ENCODE data around the gene NRG2.

The NRG2 gene

DNA sequence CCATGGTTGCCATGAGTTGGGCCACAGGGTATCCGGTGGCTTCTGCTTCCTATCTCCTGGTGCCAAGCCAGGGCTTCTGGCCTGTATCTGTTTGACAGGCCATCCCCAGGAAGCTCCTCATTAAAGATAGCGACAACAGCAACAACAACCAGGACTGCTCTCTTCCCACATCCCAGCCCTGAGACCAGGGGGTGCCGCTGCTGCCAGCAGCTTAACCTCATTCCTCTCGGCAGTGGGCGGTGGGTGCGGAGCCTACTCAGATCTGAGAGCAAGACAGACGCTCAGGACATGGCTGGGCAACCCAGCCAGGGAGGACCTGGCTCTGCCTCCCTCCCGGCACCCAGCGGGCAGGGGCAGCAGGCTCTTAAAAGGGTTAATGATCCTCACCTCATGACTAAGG is 149.2 kb downstream of the NRG2 start:
- TF ChIP-seq, protein P1, sequence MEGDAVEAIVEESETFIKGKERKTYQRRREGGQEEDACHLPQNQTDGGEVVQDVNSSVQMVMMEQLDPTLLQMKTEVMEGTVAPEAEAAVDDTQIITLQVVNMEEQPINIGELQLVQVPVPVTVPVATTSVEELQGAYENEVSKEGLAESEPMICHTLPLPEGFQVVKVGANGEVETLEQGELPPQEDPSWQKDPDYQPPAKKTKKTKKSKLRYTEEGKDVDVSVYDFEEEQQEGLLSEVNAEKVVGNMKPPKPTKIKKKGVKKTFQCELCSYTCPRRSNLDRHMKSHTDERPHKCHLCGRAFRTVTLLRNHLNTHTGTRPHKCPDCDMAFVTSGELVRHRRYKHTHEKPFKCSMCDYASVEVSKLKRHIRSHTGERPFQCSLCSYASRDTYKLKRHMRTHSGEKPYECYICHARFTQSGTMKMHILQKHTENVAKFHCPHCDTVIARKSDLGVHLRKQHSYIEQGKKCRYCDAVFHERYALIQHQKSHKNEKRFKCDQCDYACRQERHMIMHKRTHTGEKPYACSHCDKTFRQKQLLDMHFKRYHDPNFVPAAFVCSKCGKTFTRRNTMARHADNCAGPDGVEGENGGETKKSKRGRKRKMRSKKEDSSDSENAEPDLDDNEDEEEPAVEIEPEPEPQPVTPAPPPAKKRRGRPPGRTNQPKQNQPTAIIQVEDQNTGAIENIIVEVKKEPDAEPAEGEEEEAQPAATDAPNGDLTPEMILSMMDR (conservative IDR thresholded peaks at IDR 0.05; ENCODE audit: control insufficient read depth, insufficient read depth, low read depth, low read length), result no peak

DNA sequence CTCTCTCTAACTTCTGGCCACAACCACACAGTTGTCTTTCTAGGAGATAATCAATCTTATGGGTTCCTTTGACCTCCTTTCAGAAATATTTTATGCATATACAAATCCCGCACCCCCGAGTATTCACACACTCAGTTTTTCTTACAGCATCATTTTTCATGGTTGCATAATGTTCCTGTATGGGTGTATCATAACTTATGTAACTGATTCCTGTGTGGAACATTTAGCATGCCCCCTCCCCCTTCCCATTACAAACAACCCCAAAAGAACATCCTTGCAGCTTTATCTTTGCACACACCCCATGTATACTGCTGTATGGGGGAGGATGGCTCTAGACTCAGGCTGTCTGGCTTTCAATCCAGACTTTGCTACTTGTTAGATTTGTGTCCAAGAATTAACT is 153.7 kb downstream of the NRG2 start:
- DNase-seq (ENCODE audit: low read depth), result no peak
- H3K4me3 ChIP-seq (ENCODE audit: control insufficient read depth, low read depth, low read length), result no peak overlapping the region
- TF ChIP-seq, protein P1 (conservative IDR thresholded peaks at IDR 0.05; ENCODE audit: control insufficient read depth, insufficient read depth, low read depth, low read length), result no peak

More for the DNA sequence above, 149.2 kb downstream of the NRG2 start:
- no peak for DNase-seq (ENCODE audit: low read depth)
- no peak overlapping the region for H3K4me3 ChIP-seq (ENCODE audit: control insufficient read depth, low read depth, low read length)

DNA sequence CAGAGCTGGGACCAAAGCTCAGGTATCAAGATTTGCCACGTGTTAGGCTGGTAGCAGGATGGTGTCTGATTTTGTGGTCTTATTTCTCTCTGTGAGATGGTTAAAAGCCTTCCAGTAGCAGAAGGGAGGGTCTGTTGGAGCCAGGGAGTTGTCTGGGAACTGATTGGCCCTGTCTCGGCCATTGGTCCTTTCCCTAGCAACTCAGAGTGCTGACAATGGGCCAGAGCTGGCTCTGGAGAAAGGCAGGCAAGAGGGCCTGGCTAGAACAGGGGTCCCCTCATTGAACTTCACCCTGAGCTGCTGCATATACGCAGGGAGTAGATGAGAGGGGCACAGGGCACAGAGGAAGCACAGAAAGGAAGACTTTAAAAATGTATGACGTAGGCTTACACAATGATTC is 154.7 kb downstream of the NRG2 start:
- no peak overlapping the region for H3K4me3 ChIP-seq (ENCODE audit: control insufficient read depth, low read depth, low read length)
- no peak for DNase-seq (ENCODE audit: low read depth)
- TF ChIP-seq, protein P1 (conservative IDR thresholded peaks at IDR 0.05; ENCODE audit: control insufficient read depth, insufficient read depth, low read depth, low read length), result no peak

DNA sequence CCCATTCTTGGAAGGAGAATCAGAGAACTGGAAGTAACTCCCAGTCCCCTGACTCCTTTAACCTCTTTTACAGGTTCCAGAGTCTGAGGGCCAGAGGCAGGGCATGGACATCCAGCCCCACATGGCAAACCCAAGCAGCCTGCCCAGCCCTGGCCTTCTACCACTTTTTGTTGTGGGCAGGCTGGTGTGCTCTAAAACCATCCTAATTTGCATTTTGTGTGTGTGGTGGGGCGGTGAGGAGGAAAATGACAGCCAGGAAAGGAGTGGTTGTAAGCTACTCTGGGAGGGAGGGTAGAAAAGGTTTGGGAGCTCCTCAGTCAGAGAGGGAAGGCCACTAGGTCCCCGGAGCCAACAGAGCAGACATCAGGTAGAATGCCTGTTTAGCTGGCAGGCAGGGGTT is 156.9 kb downstream of the NRG2 start:
- no peak for DNase-seq (ENCODE audit: low read depth)
- TF ChIP-seq, protein P1 (conservative IDR thresholded peaks at IDR 0.05; ENCODE audit: control insufficient read depth, insufficient read depth, low read depth, low read length), result no peak
- no peak overlapping the region for H3K4me3 ChIP-seq (ENCODE audit: control insufficient read depth, low read depth, low read length)

DNA sequence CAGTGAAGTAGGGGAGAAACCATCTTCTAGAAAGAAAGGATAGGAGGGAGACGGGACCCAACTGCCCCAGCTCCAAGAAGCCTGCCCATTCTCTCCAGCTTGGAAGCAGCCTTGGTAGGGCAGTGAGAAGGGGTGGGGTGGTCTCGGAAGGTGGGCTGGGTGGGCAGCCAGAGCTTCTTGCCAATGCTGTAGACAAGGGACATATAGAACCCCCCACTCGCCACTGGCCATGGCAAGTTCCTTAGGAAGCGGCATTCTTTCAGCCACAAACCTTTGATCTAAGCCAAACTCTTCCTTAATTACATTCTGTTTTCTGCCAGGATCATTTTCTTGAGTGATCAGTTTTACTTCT is 157.3 kb downstream of the NRG2 start:
- TF ChIP-seq, protein P1 (conservative IDR thresholded peaks at IDR 0.05; ENCODE audit: control insufficient read depth, insufficient read depth, low read depth, low read length), result no peak
- DNase-seq (ENCODE audit: low read depth), result no peak
- H3K4me3 ChIP-seq (ENCODE audit: control insufficient read depth, low read depth, low read length), result no peak overlapping the region

DNA sequence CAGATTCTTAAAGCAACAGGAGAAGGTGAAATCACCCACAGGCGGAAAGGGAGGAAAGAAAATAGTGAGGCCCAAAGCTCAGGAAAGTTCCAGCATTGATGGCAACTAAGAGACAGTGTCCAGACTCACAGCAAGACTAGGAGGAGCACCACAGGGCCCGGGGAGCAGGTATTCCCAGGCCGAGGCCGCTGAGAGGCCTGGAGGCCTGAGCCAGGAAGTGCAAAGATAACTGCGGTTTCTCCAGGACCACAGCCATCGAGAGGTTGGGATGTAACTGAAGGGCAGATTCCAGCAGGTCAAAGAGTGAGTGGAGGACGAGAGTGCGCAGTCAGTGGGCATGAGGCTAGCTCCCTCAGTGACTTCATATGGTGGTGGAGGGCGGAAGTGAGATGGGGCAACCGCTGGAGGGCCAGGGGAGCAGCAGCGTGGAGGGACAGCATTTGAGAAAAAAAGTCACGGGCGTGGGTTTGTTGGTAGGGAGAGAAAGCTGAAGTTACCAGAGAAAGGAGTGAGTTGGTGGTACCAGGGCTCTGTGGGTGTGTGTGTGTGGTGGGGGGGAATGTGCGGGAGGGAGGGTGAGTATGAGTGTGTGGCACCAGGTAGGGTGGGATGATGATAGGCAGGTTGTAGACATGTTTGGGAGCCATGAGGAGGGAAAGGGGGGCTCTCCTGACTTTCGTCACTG is 157.8 kb downstream of the NRG2 start:
- TF ChIP-seq, protein P1 (conservative IDR thresholded peaks at IDR 0.05; ENCODE audit: control insufficient read depth, insufficient read depth, low read depth, low read length), result no peak
- no peak for DNase-seq (ENCODE audit: low read depth)

DNA sequence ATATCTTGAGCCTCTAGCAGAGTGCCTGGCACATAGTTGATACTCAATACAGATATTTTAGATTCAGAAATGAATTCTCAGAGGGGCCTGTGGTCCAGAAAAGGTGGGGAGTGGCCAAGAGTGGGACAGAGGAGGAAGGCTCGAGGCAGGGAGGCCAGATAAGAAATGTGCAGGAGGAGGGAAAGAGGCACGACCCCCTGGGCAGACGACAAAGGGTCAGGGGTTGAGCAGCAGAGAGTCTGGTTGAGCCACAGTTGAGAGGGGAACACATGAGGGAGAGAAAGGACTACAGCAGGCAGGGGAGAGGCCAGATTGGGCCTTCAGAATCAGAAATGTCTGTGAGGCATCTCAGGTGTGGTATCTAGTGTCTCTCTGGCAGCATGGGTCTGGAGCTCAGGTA is 158.4 kb downstream of the NRG2 start:
- TF ChIP-seq, protein P1 (conservative IDR thresholded peaks at IDR 0.05; ENCODE audit: control insufficient read depth, insufficient read depth, low read depth, low read length), result no peak
- H3K4me3 ChIP-seq (ENCODE audit: control insufficient read depth, low read depth, low read length), result no peak overlapping the region
- no peak for DNase-seq (ENCODE audit: low read depth)

More for the DNA sequence above, 157.8 kb downstream of the NRG2 start:
- no peak overlapping the region for H3K4me3 ChIP-seq (ENCODE audit: control insufficient read depth, low read depth, low read length)

Measured in fibroblast of mammary gland (primary cell).